ENCODE results near the gene IGSF9.

DNA sequence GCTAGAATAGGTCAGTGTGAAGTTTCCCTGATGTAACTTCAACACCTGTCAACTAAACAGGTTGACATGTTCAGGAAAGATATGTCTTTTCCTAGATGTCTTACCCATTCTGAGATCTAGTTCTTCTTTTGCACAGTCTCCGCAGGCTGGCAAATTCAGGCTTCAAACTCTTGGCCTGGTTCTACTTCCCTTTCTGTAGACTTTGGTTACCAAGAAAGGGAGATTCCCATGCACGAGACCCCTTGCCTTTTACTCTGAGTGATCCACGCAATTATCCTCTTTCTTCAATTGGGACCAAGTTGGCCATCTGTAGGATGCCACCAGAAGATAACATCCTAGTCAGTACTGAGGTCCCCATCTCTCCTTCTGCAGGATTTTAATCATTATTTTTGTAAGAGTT, 47.5 kb downstream of the IGSF9 start:
- no peak for TF ChIP-seq GATA2 (IDR thresholded peaks at IDR 0.05; ENCODE audit: low read depth, low read length)
- TF ChIP-seq GATA3 (IDR thresholded peaks at IDR 0.05; ENCODE audit: low read depth, low read length): no peak

All from SH-SY5Y (cell line).